Activated T-cell treated with anti-CD3 and anti-CD28 coated beads, Interleukin-2, amount 50 U/mL, for 72 hours (primary cell): ENCODE data around the gene FIGN. TPM values are rescaled to one million over a fixed set of nuclear protein-coding genes. Genes with fewer than 3 reads are reported as not detected.

Experiments
- ATAC-seq, 2 donors: fragments of 150-1000 bp; cut with Tn5 transposase; replicated peaks in 1 of 2; 2 replicates each; pipeline ENCODE4 v1.10.0; 2021; ENCODE audit warnings: moderate library complexity in 2 of 2, mild to moderate bottlenecking in 1 of 2
- DNase-seq, 2 donors: peaks; one replicate each; pipeline ENCODE4 v3.0.0; 2021 to 2022; ENCODE audit warnings: mixed read lengths in 1 of 2
- H3K27ac Mint-ChIP-seq: one replicate; pipeline ENCODE4 v1.8.0; 2022; ENCODE audit warnings: mild to moderate bottlenecking, moderate library complexity, mixed read lengths
- H3K27me3 Mint-ChIP-seq: one replicate; pipeline ENCODE4 v1.8.0; 2022; ENCODE audit warnings: low read depth, mixed read lengths
- H3K36me3 Mint-ChIP-seq, 2 donors: one replicate each; pipeline ENCODE4 v1.8.0; 2022; ENCODE audit warnings: mixed read lengths in 2 of 2, mild to moderate bottlenecking in 1 of 2; ENCODE audit not compliant: insufficient read depth in 2 of 2
- H3K4me1 Mint-ChIP-seq: one replicate; pipeline ENCODE4 v1.8.0; 2022; ENCODE audit warnings: low read depth, mixed read lengths
- H3K4me3 Mint-ChIP-seq, 2 donors: one replicate each; pipeline ENCODE4 v1.8.0; 2022; ENCODE audit warnings: mild to moderate bottlenecking in 2 of 2, mixed read lengths in 2 of 2, moderate library complexity in 2 of 2
- H3K9me3 Mint-ChIP-seq, 2 donors: one replicate each; pipeline ENCODE4 v1.8.0; 2022; ENCODE audit warnings: mixed read lengths in 2 of 2
- total RNA-seq, 2 donors: library from RNA; stranded (reverse); gene quantifications; one replicate each; pipeline ENCODE4 v1.2.3, GENCODE V29; 2022

FIGN gene
- total RNA-seq, 2 donors from 2014 or later = not detected

DNA sequence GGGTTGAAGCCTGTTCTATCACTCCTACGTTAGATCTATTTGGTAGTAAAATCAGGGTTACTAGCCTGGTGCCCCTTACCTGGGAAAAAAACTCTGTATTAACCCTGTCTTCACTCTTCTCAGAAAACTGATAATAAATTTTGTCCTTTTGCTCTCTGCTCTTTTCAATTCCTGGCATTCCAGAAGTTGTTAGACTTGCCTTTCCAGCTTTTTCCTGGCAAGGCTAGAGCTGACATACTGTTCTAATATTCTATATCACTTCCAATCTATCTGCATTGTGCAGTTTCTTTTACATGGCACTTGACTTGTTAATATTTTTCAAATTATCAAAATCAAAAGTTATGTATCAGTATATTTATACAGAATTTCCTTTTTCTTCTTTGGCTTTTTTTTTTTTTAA is 162.2 kb downstream of the FIGN start:
- Mint-ChIP-seq H3K27ac (no peak overlapping the region), H3K9me3 (peaks cover 2 to 8% of the 10 kb centered on the region in 2 donors), H3K36me3 (peaks cover 0 to 1% of the 10 kb centered on the region in 2 donors), H3K4me1 (no peaks in the 10 kb centered on the region), H3K27me3 (no peaks in the 10 kb centered on the region), H3K4me3 (no peak overlapping the region)
- ATAC-seq (no peak), DNase-seq (no peak)

GRCh38 chr2:163572850-163573249 is 163.0 kb downstream of the FIGN start:
- H3K9me3 Mint-ChIP-seq = peaks cover 4 to 10% of the 10 kb centered on the region in 2 donors
- no peak overlapping the region for H3K27ac Mint-ChIP-seq
- no peak for DNase-seq
- ATAC-seq = no peak
- peaks cover 0 to 1% of the 10 kb centered on the region in 2 donors for H3K36me3 Mint-ChIP-seq
- no peaks in the 10 kb centered on the region for H3K27me3 Mint-ChIP-seq
- H3K4me3 Mint-ChIP-seq = no peak overlapping the region
- H3K4me1 Mint-ChIP-seq = no peaks in the 10 kb centered on the region

DNA sequence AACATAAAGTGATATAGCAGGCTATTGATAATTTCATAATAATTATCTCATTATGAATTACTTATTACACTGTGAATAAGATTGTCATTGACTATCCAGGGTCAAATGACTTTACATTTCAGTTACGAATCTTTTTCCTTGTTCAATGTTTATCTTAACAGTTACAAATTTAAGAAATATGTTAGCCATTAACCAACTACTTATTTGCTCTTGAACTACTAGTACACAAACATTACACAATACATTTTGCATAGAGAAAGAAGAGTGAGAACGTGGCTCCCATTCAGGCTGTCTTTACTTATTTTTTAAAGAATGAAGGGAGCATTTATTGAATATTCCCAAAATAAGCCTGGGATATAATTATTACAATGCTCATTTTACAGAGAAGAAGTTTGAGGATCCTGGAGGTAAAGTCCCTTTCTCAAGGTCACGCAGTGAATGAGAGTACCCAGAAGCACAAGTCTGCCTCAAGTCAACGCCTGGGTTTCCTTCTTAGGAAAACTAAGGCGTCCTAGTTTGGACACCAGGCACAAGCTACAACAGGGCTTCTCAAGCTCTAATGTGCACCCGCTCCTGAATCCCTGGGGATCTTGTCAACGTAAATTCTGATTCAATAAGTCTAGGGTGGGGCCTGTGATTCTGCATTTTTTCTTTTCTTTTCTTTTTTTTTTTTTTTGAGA is 164.2 kb downstream of the FIGN start:
- Mint-ChIP-seq H3K4me1 (no peaks in the 10 kb centered on the region), H3K36me3 (peaks cover 0 to 1% of the 10 kb centered on the region in 2 donors), H3K27me3 (no peaks in the 10 kb centered on the region), H3K4me3 (no peak overlapping the region), H3K27ac (no peak overlapping the region), H3K9me3 (peaks cover 2 to 9% of the 10 kb centered on the region in 2 donors)
- DNase-seq (no peak), ATAC-seq (no peak)

DNA sequence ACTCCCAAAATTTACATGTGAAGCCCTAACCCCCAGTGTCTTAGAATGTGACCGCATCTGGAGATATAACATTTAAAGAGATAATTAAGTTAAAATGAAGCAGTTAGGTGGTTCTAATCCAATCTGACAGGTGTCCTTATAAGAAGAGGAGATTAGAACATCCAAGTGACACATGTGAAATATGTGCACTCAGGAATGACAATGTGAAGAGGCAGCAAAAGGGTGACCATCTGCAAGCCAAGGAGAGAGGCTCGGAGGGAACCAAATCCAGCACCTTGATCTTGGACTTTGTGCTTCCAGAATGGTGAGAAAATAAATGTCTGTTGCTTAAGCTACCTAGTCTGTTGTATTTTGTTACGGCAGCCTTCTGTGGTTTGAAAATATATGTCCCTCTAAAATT is 165.4 kb downstream of the FIGN start:
- Mint-ChIP-seq H3K4me3 (no peak overlapping the region), H3K27me3 (no peaks in the 10 kb centered on the region)
- ATAC-seq = no peak

DNA sequence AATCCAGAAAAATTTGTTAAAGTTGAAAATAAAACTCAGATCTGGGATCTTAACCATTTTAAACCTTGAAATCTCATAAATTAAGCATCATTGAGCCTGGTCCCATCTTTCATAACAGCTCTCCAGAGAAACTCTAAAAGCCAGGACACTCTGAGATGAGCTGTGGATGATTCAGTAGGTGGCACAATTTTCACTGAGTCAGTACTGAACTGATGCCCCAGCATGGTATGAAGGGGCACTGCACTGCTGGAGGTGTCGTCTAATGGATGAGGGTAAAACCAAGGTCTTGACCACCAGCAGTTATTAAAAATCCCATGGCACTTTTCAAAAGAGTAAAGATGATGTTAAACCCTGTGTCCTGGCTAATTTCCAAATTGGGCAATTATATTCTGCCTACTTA is 170.6 kb downstream of the FIGN start:
- H3K36me3 Mint-ChIP-seq = no peaks in the 10 kb centered on the region
- peaks cover 5% of the 10 kb centered on the region in 2 donors for H3K9me3 Mint-ChIP-seq
- H3K4me1 Mint-ChIP-seq = no peaks in the 10 kb centered on the region
- no peak overlapping the region for H3K27ac Mint-ChIP-seq
- H3K27me3 Mint-ChIP-seq = no peaks in the 10 kb centered on the region
- ATAC-seq = no peak
- DNase-seq = no peak
- no peak overlapping the region for H3K4me3 Mint-ChIP-seq

More for the DNA sequence above, 165.4 kb downstream of the FIGN start:
- Mint-ChIP-seq H3K36me3 (peaks cover 0 to 1% of the 10 kb centered on the region in 2 donors), H3K27ac (no peak overlapping the region), H3K9me3 (peaks cover 2 to 5% of the 10 kb centered on the region in 2 donors), H3K4me1 (no peaks in the 10 kb centered on the region)
- no peak for DNase-seq

DNA sequence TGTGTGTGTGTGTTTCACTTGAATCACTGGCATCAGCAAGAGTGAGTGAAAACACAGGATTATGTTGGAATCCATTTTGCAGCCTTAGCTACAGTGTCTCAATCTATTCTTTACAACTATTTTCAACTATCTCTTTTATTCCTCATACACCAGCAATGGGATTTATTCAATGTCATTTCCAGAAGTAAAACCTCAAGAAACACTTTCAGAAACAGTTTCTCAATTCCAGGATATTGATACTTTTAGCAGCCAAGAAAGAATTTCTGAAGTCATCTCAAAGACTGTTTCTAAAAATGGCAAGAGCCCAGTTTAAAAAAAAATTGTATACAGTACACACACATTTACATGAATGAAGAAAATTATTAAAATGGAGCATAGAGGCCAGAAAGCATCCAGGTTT is 171.6 kb downstream of the FIGN start:
- DNase-seq (no peak), ATAC-seq (no peak)
- Mint-ChIP-seq H3K4me3 (no peak overlapping the region), H3K36me3 (no peaks in the 10 kb centered on the region), H3K27ac (no peak overlapping the region), H3K9me3 (peaks cover 5 to 6% of the 10 kb centered on the region in 2 donors), H3K27me3 (no peaks in the 10 kb centered on the region), H3K4me1 (no peaks in the 10 kb centered on the region)

DNA sequence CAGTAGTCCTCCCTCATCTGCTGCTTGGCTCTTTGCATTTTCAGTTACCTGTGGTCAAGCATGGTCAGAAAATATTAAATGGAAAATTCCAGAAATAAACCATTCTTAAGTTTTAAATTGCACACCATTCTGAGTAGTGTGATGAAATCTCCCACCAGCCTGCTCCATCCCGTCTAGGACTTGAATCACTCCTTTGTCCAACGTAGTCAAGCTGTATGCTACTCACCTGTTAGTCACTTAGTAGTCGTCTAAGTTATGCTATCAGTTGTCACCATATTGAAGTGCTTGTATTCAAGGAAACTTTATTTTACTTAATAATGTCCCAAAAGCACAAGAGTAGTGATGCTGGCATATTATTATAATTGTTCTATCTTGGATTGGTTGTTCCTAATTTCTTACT is 172.5 kb downstream of the FIGN start:
- no peak overlapping the region for H3K27ac Mint-ChIP-seq
- H3K36me3 Mint-ChIP-seq = no peaks in the 10 kb centered on the region
- ATAC-seq (no peak), DNase-seq (no peak)
- H3K27me3 Mint-ChIP-seq = no peaks in the 10 kb centered on the region
- peaks cover 1 to 4% of the 10 kb centered on the region in 2 donors for H3K9me3 Mint-ChIP-seq
- no peak overlapping the region for H3K4me3 Mint-ChIP-seq
- no peaks in the 10 kb centered on the region for H3K4me1 Mint-ChIP-seq

- Mint-ChIP-seq H3K27ac (no peak overlapping the region), H3K36me3 (no peaks in the 10 kb centered on the region), H3K9me3 (peaks cover 1 to 7% of the 10 kb centered on the region in 2 donors), H3K27me3 (no peaks in the 10 kb centered on the region), H3K4me3 (no peak overlapping the region), H3K4me1 (no peaks in the 10 kb centered on the region)
- no peak for DNase-seq
- no peak for ATAC-seq
Measured at GRCh38 chr2:163558251-163559021, 177.4 kb downstream of the FIGN start.

DNA sequence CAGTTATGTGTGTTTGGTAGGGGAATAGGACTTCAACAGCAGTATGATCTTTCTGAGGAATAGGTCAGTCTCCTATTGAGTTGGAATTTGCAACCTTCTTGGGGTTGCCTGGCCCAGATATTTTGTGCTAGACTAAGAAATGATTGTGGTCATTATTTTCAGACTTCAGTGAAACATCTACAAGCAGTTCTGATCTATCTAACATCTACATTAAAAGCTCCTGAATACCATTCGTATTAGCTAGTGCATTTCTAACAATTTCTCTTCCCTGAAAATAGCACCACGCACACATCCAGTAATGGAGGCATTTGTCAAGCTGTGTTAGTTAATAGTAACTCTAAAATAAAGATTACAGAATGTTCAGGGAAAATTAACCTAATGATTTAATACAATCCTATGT is 179.3 kb downstream of the FIGN start:
- no peak overlapping the region for H3K27ac Mint-ChIP-seq
- H3K4me3 Mint-ChIP-seq = no peak overlapping the region
- no peaks in the 10 kb centered on the region for H3K27me3 Mint-ChIP-seq
- peaks cover 1 to 7% of the 10 kb centered on the region in 2 donors for H3K9me3 Mint-ChIP-seq
- DNase-seq = no peak
- no peak for ATAC-seq
- no peaks in the 10 kb centered on the region for H3K36me3 Mint-ChIP-seq
- H3K4me1 Mint-ChIP-seq = no peaks in the 10 kb centered on the region

DNA sequence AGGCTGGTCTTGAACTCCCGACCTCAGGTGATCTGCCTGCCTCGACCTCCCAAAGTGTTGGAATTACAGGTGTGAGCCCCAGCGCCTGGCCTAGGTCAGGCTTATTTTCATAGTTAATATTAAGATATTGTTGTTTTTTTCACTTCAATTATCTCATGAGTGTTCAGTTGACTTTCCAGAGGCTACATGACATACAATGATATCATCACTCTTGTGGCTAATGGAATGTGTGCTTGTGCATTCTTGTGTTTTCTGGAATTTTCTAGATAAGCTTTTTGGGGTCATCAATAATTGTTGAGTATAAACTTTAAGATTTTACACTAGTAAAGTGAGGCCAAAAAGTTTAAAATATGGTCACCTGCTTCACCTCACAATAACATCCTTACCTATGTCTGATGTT is 180.9 kb downstream of the FIGN start:
- Mint-ChIP-seq H3K36me3 (no peaks in the 10 kb centered on the region), H3K4me3 (no peak overlapping the region), H3K27ac (no peak overlapping the region), H3K27me3 (no peaks in the 10 kb centered on the region), H3K9me3 (peaks cover 0 to 6% of the 10 kb centered on the region in 2 donors), H3K4me1 (no peaks in the 10 kb centered on the region)
- DNase-seq (no peak), ATAC-seq (no peak)

DNA sequence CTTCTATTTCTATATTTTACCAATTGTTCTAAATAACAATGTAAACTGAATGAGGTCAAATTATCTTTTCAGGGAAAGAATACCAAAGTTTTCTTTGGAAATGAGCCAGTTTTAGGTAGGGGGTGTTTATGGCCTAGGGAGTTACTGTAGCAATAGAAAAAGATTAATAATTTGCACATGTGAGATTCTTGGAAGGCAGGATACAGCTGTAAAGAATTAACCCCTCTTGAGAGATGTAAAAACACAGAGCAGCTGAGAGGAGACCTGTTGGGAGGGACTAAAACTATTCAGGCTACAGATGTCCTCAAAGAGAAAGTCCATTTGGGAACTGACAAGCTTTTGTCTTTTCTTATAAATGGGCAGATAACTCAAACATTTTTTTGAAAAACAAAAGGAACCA is 182.2 kb downstream of the FIGN start:
- Mint-ChIP-seq H3K9me3 (peaks cover 0 to 6% of the 10 kb centered on the region in 2 donors), H3K27me3 (no peaks in the 10 kb centered on the region), H3K4me1 (no peaks in the 10 kb centered on the region), H3K27ac (no peak overlapping the region), H3K4me3 (no peak overlapping the region), H3K36me3 (no peaks in the 10 kb centered on the region)
- DNase-seq (no peak), ATAC-seq (no peak)

DNA sequence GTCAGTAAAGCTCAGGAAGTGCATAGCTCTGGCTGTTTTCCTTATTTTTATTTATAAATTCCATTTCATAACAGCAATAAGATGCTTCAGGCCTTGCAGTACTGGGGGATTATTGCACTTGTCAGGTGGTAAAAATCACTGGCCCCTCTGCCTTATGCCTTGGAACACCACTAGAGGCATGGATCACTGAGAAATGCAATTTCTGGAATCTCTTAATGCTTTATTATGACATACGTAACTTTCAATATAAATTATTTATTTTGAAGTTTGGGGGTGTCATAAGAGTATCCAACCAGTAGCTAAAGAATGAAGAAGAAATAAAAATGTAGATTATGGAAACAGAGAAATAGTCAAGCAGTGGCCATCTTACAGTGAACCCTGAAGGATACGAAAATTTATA is 183.1 kb downstream of the FIGN start:
- Mint-ChIP-seq H3K9me3 (peaks cover 0 to 3% of the 10 kb centered on the region in 2 donors), H3K36me3 (no peaks in the 10 kb centered on the region), H3K4me3 (no peak overlapping the region), H3K4me1 (no peaks in the 10 kb centered on the region), H3K27me3 (no peaks in the 10 kb centered on the region), H3K27ac (no peak overlapping the region)
- no peak for DNase-seq
- ATAC-seq = no peak

DNA sequence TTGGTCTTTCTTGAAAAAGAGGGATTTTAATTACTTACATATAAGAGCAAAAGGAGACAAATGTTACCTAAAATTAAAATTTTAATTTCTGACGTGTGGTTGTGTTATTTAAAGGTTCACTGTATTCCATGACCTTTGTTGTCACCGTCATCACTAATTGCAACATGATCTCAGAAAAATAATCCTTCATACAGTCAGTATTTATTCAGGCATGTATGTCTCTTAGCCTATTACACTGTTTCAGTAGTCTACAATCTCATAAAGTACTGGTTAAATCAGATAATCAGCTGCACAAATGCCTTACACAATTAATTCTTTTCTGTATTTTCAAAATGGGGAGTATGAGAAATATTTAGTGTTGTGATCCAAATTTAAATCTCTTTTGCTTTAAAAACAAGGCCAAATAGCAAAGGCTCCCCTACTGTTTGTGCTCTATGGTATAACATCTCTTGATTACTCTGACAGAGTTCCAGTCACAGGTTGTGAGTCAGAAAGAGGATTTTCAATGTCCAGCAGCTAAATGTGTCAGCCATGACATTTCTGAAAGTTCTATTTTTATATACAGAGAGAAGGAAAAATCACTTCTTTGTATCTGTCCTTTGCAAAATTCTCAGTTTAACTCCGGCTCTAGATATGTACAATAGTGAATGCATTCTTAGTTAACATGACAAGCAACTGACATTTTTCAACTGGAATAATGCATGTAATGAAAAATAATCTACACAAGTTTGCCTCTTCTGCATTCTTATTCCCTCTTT is 184.0 kb downstream of the FIGN start:
- Mint-ChIP-seq H3K9me3 (peaks cover 0 to 3% of the 10 kb centered on the region in 2 donors), H3K4me1 (no peaks in the 10 kb centered on the region), H3K27ac (no peak overlapping the region), H3K27me3 (no peaks in the 10 kb centered on the region), H3K4me3 (no peak overlapping the region), H3K36me3 (no peaks in the 10 kb centered on the region)
- DNase-seq (no peak), ATAC-seq (no peak)
